Measurements from ENCODE around the gene AHRR. TPM values are rescaled to one million over a fixed set of nuclear protein-coding genes. Genes with fewer than 3 reads are reported as not detected.

AHRR gene
- total RNA-seq, 1 experiment from 2014 or later: 2.2 TPM

DNA sequence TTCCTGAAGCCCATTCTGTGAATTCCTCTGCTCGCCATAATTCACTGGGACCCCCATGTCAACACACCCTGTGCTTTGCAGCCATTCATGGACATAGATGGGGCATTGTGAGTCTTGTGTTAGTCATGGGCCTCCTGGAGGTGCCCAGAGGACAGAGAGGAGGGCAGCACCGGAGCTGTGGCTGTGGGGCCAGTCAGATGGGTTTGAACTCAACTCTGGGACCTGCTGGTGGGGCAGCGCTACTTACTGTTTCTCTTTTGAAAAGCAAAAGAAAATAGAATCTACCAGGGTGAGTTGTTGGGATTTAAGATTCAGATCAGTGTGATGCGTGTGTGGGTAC, 110.2 kb downstream of the AHRR start:
- Histone ChIP-seq H3K23me2 (ENCODE audit: insufficient read length, low read depth, low read length, poor library complexity, severe bottlenecking) (no peaks in the 10 kb centered on the region), H2AFZ (ENCODE audit: low read length) (no peak overlapping the region), H2BK5ac (ENCODE audit: insufficient read length, low read length) (no peak overlapping the region), H3K23ac (ENCODE audit: insufficient read length, low read depth, low read length) (no peak overlapping the region), H3K27me3 (ENCODE audit: insufficient read depth, low read length) (no peaks in the 10 kb centered on the region), H4K5ac (ENCODE audit: insufficient read length, low read depth, low read length) (no peak overlapping the region), H3K27ac (ENCODE audit: insufficient read length, low read depth, low read length) (no peak overlapping the region), H3K56ac (ENCODE audit: insufficient read length, low read depth, low read length) (no peak overlapping the region), H3K9me3 (ENCODE audit: control insufficient read depth, low read depth, low read length) (no peaks in the 10 kb centered on the region), H4K20me1 (ENCODE audit: control insufficient read depth, insufficient read depth, insufficient read length) (no peaks in the 10 kb centered on the region), H4K8ac (replicated peaks; ENCODE audit: insufficient read length, low read depth, low read length) (no peak overlapping the region), H3K79me2 (ENCODE audit: insufficient read depth, low read length) (no peaks in the 10 kb centered on the region), H3T11ph (ENCODE audit: low read length) (no peak overlapping the region), H2AK5ac (ENCODE audit: insufficient read length, low read length) (no peak overlapping the region), H2BK12ac (ENCODE audit: insufficient read length, low read depth, low read length) (no peak overlapping the region), H3K14ac (ENCODE audit: insufficient read depth, low read length) (no peak overlapping the region), H2BK20ac (ENCODE audit: low read depth, low read length, poor library complexity, severe bottlenecking) (no peak overlapping the region), H3K4me2 (ENCODE audit: insufficient read depth, insufficient read length, low read length) (no peak overlapping the region), H3K9ac (ENCODE audit: extremely low read depth, insufficient read length, low read length) (no peak overlapping the region), H3K18ac (ENCODE audit: insufficient read length, low read depth, low read length) (no peak overlapping the region), H3K79me1 (ENCODE audit: insufficient read depth, low read depth, low read length, poor library complexity, severe bottlenecking) (no peaks in the 10 kb centered on the region), H3K4ac (ENCODE audit: low read depth, low read length) (no peak overlapping the region), H2BK120ac (ENCODE audit: low read depth, low read length, poor library complexity, severe bottlenecking) (no peak overlapping the region), H4K91ac (ENCODE audit: insufficient read length, low read depth, low read length) (no peak overlapping the region), H3K4me1 (ENCODE audit: insufficient read depth, low read length) (no peaks in the 10 kb centered on the region), H2BK15ac (ENCODE audit: low read depth, low read length) (no peak overlapping the region)
- H3K9me3 Mint-ChIP-seq: peaks cover 3% of the 10 kb centered on the region in 2 experiments; a peak in 2 of 5 replicates
- H3K4me3 Mint-ChIP-seq: no peak overlapping the region
- TF ChIP-seq, protein P1, sequence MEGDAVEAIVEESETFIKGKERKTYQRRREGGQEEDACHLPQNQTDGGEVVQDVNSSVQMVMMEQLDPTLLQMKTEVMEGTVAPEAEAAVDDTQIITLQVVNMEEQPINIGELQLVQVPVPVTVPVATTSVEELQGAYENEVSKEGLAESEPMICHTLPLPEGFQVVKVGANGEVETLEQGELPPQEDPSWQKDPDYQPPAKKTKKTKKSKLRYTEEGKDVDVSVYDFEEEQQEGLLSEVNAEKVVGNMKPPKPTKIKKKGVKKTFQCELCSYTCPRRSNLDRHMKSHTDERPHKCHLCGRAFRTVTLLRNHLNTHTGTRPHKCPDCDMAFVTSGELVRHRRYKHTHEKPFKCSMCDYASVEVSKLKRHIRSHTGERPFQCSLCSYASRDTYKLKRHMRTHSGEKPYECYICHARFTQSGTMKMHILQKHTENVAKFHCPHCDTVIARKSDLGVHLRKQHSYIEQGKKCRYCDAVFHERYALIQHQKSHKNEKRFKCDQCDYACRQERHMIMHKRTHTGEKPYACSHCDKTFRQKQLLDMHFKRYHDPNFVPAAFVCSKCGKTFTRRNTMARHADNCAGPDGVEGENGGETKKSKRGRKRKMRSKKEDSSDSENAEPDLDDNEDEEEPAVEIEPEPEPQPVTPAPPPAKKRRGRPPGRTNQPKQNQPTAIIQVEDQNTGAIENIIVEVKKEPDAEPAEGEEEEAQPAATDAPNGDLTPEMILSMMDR (conservative IDR thresholded peaks at IDR 0.05): no peak
- no peaks in the 10 kb centered on the region; a peak in 2 of 7 replicates for H3K36me3 Mint-ChIP-seq (ENCODE audit: insufficient read depth in 1 of 3, low read depth in 3 of 3)
- DNase-seq: no peak
- H3K27me3 Mint-ChIP-seq (ENCODE audit: low read depth): peaks cover 14% of the 10 kb centered on the region
- no peak overlapping the region; a peak in 1 of 7 replicates for H3K27ac Mint-ChIP-seq
- no CpG with 5 or more reads among the region's 4 CpGs for WGBS (ENCODE audit: extremely low coverage, insufficient read length, low lambda C conversion rate)
- H3K4me1 Mint-ChIP-seq: peaks cover 3 to 6% of the 10 kb centered on the region in 2 experiments; a peak in 3 of 4 replicates
